Measurements from ENCODE around the gene PAPOLB. TPM values are rescaled to one million over a fixed set of nuclear protein-coding genes. Genes with fewer than 3 reads are reported as not detected.

The PAPOLB gene
- total RNA-seq (10 to 100 TPM; 19.1 to 29.1 TPM), polyA plus RNA-seq (ENCODE audit: insufficient read depth, low read depth, low replicate concordance) (65.2 TPM)
- long read RNA-seq, donor 1 = 0 reads
- long read RNA-seq, donor 2 = 0 reads

- Histone ChIP-seq H3K4me3 (peak within 1 kb of the TSS; percentile 52 to 63), H3K27me3 (no peaks in the 10 kb centered on the region), H3K36me3 (ENCODE audit: low read depth, missing control alignments) (no peaks in the 10 kb centered on the region), H3K4me1 (no peaks in the 10 kb centered on the region), H3K27ac (peak within 1 kb of the TSS; percentile 74 to 75), H3K9me3 (no peaks in the 10 kb centered on the region)
- peak; percentile 69 for DNase-seq
- 7% methylated on average over 41 to 46 of the region's 46 CpGs for WGBS, 2 donors
- intact Hi-C loops (cut with DNase I; ENCODE audit: low total_unique reads) = no loop called here
- TF ChIP-seq, protein P1, sequence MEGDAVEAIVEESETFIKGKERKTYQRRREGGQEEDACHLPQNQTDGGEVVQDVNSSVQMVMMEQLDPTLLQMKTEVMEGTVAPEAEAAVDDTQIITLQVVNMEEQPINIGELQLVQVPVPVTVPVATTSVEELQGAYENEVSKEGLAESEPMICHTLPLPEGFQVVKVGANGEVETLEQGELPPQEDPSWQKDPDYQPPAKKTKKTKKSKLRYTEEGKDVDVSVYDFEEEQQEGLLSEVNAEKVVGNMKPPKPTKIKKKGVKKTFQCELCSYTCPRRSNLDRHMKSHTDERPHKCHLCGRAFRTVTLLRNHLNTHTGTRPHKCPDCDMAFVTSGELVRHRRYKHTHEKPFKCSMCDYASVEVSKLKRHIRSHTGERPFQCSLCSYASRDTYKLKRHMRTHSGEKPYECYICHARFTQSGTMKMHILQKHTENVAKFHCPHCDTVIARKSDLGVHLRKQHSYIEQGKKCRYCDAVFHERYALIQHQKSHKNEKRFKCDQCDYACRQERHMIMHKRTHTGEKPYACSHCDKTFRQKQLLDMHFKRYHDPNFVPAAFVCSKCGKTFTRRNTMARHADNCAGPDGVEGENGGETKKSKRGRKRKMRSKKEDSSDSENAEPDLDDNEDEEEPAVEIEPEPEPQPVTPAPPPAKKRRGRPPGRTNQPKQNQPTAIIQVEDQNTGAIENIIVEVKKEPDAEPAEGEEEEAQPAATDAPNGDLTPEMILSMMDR (IDR thresholded peaks at IDR 0.05) = no peak
- no peak for TF ChIP-seq POLR2A (IDR thresholded peaks at IDR 0.05)
These were observed at the start of gene PAPOLB for GRCh38 chr7:4861673-4862072. Gene PAPOLB, minus strand, starts transcription at chr7:4862030. Its CDS starts 220 bp downstream, at chr7:4861810.

- 88 to 92% methylated on average over 18 to 20 of the region's 20 CpGs for WGBS, 2 donors
- no peaks in the 10 kb centered on the region for H3K36me3 ChIP-seq (ENCODE audit: low read depth, missing control alignments)
- H3K4me3 ChIP-seq = no peak overlapping the region
- no peak overlapping the region for H3K27ac ChIP-seq
- TF ChIP-seq, protein P1 (IDR thresholded peaks at IDR 0.05) = no peak
- TF ChIP-seq POLR2A (IDR thresholded peaks at IDR 0.05) = no peak
- H3K4me1 ChIP-seq = no peaks in the 10 kb centered on the region
- H3K27me3 ChIP-seq = no peaks in the 10 kb centered on the region
- DNase-seq = no peak
- intact Hi-C loops (cut with DNase I; ENCODE audit: low total_unique reads) = no loop called here
- no peaks in the 10 kb centered on the region for H3K9me3 ChIP-seq
These were observed 49.4 kb upstream of the PAPOLB start for GRCh38 chr7:4911111-4911828.

- intact Hi-C loops (cut with DNase I; ENCODE audit: low total_unique reads) = no loop called here
- H3K36me3 ChIP-seq (ENCODE audit: low read depth, missing control alignments) = no peaks in the 10 kb centered on the region
- TF ChIP-seq, protein P1 (IDR thresholded peaks at IDR 0.05) = no peak
- TF ChIP-seq POLR2A (IDR thresholded peaks at IDR 0.05) = no peak
- 33 to 94% methylated on average over 1 of the region's 1 CpG for WGBS, 2 donors
- no peaks in the 10 kb centered on the region for H3K27me3 ChIP-seq
- H3K4me3 ChIP-seq = no peak overlapping the region
- no peak for DNase-seq
- H3K4me1 ChIP-seq = no peaks in the 10 kb centered on the region
- H3K9me3 ChIP-seq = no peaks in the 10 kb centered on the region
- no peak overlapping the region for H3K27ac ChIP-seq
These were observed 44.9 kb upstream of the PAPOLB start for GRCh38 chr7:4906682-4907081.

GRCh38 chr7:4905171-4905570 lies 43.3 kb upstream of the PAPOLB start:
- no peaks in the 10 kb centered on the region for H3K4me1 ChIP-seq
- intact Hi-C loops (cut with DNase I; ENCODE audit: low total_unique reads) = no loop called here
- 48 to 60% methylated on average over 1 of the region's 1 CpG for WGBS, 2 donors
- TF ChIP-seq, protein P1 (IDR thresholded peaks at IDR 0.05) = no peak
- TF ChIP-seq POLR2A (IDR thresholded peaks at IDR 0.05) = no peak
- no peaks in the 10 kb centered on the region for H3K27me3 ChIP-seq
- H3K9me3 ChIP-seq = no peaks in the 10 kb centered on the region
- no peak for DNase-seq
- no peak overlapping the region for H3K27ac ChIP-seq
- H3K4me3 ChIP-seq = no peak overlapping the region
- no peaks in the 10 kb centered on the region for H3K36me3 ChIP-seq (ENCODE audit: low read depth, missing control alignments)

DNA sequence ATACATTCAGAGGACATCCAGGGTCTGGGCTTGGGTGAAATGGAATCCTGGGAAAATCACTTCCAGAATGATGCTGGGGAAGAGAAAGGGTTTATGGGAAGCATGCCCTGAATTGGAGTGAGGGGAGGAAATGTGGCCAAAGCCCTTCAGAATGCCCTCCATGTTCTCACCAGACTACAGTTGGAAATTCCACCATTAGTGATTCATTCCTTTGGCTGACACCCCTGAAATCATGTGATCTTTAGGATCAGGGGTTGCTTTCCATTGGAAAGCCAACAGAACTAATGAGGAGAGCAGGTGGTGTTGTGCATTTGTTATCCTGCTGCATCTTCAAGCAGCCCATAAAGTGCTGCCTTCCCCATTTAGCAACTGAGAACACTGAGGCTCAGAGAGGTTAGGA lies 42.5 kb upstream of the PAPOLB start:
- H3K27ac ChIP-seq = no peak overlapping the region
- TF ChIP-seq, protein P1 (IDR thresholded peaks at IDR 0.05) = no peak
- TF ChIP-seq POLR2A (IDR thresholded peaks at IDR 0.05) = no peak
- H3K9me3 ChIP-seq = no peaks in the 10 kb centered on the region
- H3K4me1 ChIP-seq = no peaks in the 10 kb centered on the region
- H3K36me3 ChIP-seq (ENCODE audit: low read depth, missing control alignments) = no peaks in the 10 kb centered on the region
- H3K27me3 ChIP-seq = no peaks in the 10 kb centered on the region
- no peak for DNase-seq
- no peak overlapping the region for H3K4me3 ChIP-seq
- intact Hi-C loops (cut with DNase I; ENCODE audit: low total_unique reads) = no loop called here

Data from testis (tissue), 5 donors.